IPS-NIHi11 (cell line): Measurements from ENCODE around the gene STOM.
"Not testable (repeated sequence)": the region's sequence is repeated elsewhere in the genome, so short reads cannot be mapped to it uniquely, and the experiment has no call there.

Experiments
- DNase-seq: peaks from one replicate; pipeline ENCODE4 v3.0.0; 2012; ENCODE audit warnings: mixed read lengths, low spot score

The STOM gene

DNA sequence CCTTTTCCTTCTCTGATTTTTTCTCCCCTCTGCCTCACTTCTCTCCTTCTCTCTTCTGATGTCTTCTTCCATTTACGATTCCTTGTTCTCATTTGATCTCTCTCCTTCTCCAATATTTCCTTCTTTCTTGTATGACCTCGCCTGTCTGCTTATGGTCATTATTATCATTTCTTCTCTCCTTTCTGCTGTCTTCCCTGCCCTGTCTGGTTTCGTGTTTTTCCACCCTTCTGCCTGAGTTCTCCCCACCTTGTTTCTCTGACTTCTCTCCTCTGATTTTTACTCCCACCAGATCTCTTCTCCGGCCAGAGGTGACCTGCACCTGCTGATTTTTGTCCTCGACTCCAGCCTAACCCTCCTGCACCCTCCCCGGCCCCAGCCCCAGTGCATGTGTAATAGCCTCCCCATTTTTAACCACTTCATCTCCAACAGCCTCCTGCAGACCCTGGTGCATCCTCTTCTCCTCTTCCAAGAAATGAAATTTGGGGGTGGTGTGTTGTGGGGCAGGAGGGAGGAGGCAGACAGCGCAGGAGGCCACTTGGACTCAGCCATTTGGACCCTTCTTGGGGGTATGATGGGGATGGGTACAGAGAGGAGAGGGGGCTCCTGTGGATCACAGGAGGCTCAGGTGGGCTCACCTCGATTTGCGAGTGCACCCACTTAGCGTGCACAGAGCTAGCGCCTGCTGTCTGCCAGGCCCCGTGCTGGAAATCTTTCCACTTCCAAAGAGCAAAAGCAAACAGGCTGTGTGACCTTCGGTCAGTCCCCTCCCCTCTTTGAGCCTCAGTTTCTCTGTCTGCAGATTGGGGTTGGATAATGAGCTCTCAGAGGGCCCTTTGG lies 69.5 kb downstream of the STOM start:
- DNase-seq, result no peak

GRCh38 chr9:121299467-121300282 lies 70.4 kb downstream of the STOM start:
- DNase-seq, result peak; percentile 79

GRCh38 chr9:121298689-121299466 lies 71.2 kb downstream of the STOM start:
- DNase-seq, result peak; percentile 73

DNA sequence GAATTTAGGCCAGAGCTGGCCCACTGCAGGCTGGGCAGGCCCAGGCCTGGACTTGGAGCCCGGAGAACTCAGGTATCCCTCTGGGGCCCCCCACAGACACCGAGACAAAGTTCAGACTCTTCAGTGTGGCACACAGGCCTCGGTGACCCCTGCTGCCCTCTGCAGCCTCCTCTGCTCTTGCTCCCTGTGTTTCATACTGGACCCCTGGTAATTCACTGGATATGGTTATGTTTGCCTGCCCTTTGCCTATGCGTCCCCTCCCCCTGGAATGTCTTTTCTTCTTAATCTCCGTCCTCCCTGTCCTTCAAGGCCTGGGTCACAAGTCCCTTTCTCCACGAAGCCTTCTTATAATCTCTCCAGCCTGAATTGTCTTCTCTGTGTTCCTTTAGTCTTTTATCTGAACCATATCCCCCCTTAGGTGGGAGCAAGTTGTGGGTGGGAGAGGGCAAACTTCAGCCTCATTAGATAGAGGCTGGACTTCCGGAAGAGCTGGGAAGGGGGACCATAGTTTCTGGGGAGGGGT lies 72.0 kb downstream of the STOM start:
- no peak for DNase-seq

DNA sequence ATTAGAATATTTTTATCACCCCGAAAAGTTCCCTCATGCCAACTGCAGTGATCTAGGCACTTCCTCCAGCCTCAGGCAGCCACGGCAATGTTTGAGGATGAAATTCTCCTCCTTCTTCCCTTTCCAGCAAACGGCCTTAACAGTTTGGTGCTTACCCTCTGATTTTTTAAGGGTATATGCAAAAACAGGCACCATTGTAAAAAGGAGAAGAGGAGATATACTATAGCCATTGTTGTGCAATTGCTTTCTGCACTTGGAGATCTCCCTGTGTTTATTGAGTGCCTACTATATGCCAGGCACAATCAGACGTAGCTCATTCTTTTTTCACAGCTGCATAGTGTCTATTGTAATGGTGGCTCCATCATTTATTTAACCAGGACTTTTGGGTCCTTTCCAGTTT lies 72.7 kb downstream of the STOM start:
- no peak for DNase-seq

DNA sequence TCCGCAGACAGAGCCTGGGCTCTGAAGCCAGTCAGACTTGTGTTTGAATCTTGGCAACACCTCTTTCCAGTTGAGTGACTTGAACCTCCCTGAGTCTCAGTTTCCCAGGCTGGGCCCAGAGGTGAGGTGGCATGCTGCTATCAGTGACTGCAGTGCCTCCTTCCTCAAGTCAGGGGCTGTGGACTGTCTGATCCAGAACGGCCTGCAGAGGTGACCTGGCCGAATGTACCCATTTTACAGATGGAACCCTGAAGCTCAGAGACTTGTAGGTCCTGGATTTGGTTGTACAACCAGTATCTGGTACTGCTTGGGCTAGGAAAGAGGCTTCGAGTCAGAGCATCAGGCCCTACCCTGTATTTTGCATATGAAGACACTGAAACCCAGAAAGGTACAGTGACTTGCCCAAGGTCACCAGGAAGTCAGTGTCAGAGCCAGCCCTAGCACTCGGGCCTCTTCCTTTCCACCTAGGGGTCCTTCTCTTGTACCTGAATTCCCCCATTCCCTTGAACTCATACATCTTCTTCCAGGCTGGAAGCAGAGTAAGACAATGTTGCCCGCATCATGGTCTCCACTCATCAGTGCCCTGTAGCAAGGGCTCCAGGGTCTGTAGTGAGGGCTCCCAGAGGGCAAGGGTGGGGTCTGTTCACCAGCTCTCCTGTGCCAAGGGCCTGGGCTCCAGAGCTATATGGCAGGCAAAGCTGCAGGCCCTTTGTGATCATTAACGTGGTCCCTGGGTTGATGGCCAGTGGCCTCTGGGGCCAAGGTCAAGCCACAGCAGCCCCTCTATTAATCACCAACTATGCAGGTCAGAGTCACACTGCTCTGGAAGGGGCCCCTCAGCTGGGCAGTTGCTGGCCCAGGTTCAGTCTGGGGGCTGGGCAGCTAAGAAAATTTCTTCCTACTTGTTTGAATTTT lies 73.6 kb downstream of the STOM start:
- DNase-seq, result no peak

DNA sequence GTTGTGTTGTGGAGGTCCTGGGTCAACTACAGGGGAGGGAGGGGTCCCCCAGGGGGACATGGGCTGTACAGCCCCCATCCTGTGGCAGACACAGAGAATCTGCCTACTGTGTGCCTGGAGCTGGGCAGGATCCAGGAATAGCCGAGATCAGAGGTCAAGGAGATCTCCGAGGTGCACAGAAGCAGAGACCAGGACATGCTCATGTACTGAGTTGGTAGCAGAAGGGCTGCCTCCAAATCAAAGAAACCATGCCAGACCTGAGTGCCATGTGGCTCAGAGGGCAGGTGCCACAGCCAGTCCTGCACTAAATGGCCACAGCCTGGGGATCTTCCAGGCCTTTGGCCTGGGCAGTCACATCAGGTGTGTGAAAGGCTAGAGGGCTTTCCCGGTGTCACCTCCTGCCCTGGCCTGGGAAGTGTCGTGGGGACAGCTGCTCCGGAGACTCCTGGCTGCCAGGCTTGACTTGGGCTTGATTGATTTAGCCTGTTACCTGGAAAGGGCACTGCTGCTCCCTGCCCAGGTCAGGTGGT lies 74.3 kb downstream of the STOM start:
- DNase-seq, result no peak

- DNase-seq, result no peak
Measured at GRCh38 chr9:121294866-121295661, 75.0 kb downstream of the STOM start.

DNA sequence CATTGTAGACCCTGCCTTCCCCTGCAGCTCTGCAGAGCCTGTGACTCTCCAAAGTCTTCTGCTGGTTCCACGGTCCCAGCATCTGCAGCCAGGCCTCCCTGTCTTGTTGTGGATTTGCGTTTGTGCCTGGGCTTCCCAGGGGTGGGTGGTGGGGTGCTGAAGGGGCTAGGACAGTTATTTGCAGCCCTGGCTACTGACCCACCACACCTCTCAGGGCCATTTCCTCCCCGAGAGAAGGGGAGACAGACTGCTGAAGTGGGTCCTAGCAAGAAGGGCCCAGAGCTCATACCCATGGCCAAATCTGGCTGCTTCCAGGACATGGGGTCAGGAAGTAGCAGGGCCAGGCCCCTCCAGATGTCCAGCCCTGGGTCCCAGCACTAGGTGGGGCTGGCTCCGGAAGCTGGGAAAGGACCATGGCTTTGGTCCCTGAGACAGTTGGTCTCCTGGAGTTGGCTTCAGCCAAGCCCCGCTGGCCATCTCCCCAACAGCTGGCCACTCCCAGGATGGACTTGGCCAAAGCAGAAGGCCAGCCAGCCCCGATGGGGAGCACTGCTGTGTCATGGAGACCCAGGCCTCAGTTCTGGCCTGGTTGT lies 75.8 kb downstream of the STOM start:
- DNase-seq, result no peak

- DNase-seq, result no peak
Measured at GRCh38 chr9:121292801-121293241, 77.2 kb downstream of the STOM start.

- no peak for DNase-seq
Measured at GRCh38 chr9:121292051-121292450, 78.0 kb downstream of the STOM start.

GRCh38 chr9:121291536-121291935 lies 78.5 kb downstream of the STOM start:
- not testable (repeated sequence) for DNase-seq

- no peak for DNase-seq
Measured at GRCh38 chr9:121289772-121290370, 80.2 kb downstream of the STOM start.

DNA sequence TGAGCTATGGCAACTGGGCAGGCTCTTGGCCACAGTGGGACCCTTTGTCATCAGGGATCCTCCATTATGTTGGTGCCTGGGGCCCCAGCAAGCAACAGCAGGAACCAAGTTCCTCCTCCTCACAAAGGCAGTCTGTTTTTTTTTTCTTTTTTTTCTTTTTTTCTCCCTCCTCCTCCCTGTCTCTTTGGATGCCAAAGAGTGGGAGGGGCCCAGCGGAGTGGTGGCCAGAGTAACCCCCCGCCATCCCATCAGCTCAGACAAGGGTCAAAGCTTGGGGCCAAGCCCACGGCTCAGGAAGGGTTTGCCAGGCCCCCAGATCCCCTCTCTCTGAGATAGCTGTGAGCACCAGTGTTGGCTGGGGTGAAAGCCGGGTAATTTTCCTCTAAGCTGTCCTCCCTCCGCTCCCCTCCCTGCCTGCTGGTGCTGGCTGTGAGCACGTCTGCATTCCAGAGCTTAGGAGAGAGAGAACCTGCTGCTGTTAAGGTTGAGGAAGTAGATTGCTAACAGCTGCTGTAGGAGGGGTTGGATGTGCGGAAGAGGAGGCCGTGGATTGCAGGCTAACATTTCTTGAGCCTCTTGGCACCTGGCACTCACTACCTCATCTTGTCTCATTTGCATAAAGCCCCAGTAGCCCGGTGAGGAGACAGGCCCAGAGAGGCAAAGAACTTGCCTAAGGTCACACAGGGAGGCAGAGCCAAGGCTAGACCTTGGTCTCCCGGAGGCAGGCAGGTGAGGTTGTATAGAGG lies 80.9 kb downstream of the STOM start:
- peak; percentile 73 for DNase-seq
